Thoracic aorta (tissue), 2 donors: ENCODE data around the gene LRPAP1. TPM values are rescaled to one million over a fixed set of nuclear protein-coding genes. Genes with fewer than 3 reads are reported as not detected.

Experiments
- ATAC-seq: fragments of 150-250 bp; one replicate; pipeline ENCODE4 v1.8.0; 2017; ENCODE audit warnings: low read depth; ENCODE audit not compliant: insufficient number of reproducible peaks, low FRiP score
- DNase-seq: peaks from one replicate; pipeline ENCODE4 v3.0.0-alpha.2; 2020; ENCODE audit warnings: low spot score
- H3K27ac ChIP-seq, 2 donors: fragments of 200-600 bp; sonication (generic); 1 replicate in 1 of 2; 2 replicates in 1 of 2; pipeline ENCODE4 v1.5.1; 2016; ENCODE audit warnings: mild to moderate bottlenecking in 2 of 2, moderate library complexity in 2 of 2
- H3K27me3 ChIP-seq: fragments of 200-600 bp; sonication (generic); replicated peaks from 2 replicates; pipeline ENCODE4 v1.6.0; 2016; ENCODE audit warnings: mild to moderate bottlenecking; ENCODE audit not compliant: insufficient read depth
- H3K36me3 ChIP-seq: fragments of 200-600 bp; sonication (generic); one replicate; pipeline ENCODE4 v1.5.1; 2016
- H3K4me1 ChIP-seq, 2 donors: fragments of 200-600 bp; sonication (generic); 1 replicate in 1 of 2; 2 replicates in 1 of 2; pipeline versions ENCODE4 v1.5.1 to v1.6.0; 2016; ENCODE audit warnings: low read depth in 2 of 2, mild to moderate bottlenecking in 1 of 2; ENCODE audit not compliant: control insufficient read depth in 1 of 2
- H3K4me3 ChIP-seq: fragments of 200-600 bp; sonication (generic); 2 replicates; pipeline ENCODE4 v1.5.1; 2016; ENCODE audit warnings: mild to moderate bottlenecking
- H3K9me3 ChIP-seq: fragments of 200-600 bp; sonication (generic); 2 replicates; pipeline ENCODE4 v1.5.1; 2016
- total RNA-seq, 2 donors: library from RNA; depleted of rRNA; stranded (reverse); fragments of >200 nt; gene quantifications; one replicate each; pipeline versions ENCODE4 v1.1.0 to v1.2.3, GENCODE V29; 2016
- TF ChIP-seq, protein P1 (sequence below): fragments of 200-600 bp; sonication (generic); IDR thresholded peaks from one replicate; pipeline ENCODE4 v1.5.1; 2019; ENCODE audit warnings: antibody characterized with exemption

The LRPAP1 gene
- total RNA-seq, 2 donors from 2014 or later: 155 to 263 TPM

DNA sequence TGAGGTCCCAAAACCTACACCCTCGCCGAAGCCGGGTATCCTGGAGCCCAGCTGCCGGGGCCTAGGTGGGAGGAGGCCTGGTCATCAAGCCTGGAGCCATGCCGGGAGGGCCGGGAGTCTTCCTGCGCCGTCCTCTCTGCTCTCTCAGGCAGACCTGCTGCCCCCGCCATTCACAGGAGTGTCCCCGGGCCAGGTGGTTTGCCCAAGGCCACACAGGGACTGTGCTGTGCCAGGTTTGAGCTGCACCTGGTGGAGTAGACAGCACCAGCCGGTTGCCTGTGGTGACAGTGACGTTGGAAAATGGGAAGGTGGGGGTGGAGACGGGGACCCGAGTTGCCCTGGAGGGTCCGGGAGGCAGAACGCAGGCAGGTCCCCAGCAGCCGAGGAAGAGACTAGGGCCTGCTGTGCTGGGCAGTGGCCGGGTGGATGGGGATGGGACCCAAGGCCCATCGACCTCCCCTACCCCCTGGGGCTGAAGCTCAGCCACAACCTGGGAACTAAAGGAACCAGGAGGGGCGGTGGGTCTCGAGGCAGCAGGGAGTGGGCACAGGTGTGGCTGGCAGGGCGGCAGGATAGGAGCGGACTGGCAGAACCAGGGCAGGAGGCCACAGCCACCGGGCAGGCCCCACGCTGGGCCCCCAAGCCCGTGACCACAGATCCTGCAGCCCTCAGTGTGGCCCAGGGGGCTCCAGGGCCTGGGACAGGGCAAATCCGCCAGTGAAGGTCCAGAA lies 59.6 kb downstream of the LRPAP1 start:
- Histone ChIP-seq H3K27ac (no peak overlapping the region), H3K9me3 (no peaks in the 10 kb centered on the region), H3K4me3 (no peak overlapping the region), H3K27me3 (no peaks in the 10 kb centered on the region), H3K4me1 (no peaks in the 10 kb centered on the region), H3K36me3 (no peaks in the 10 kb centered on the region)
- no peak for DNase-seq
- TF ChIP-seq, protein P1, sequence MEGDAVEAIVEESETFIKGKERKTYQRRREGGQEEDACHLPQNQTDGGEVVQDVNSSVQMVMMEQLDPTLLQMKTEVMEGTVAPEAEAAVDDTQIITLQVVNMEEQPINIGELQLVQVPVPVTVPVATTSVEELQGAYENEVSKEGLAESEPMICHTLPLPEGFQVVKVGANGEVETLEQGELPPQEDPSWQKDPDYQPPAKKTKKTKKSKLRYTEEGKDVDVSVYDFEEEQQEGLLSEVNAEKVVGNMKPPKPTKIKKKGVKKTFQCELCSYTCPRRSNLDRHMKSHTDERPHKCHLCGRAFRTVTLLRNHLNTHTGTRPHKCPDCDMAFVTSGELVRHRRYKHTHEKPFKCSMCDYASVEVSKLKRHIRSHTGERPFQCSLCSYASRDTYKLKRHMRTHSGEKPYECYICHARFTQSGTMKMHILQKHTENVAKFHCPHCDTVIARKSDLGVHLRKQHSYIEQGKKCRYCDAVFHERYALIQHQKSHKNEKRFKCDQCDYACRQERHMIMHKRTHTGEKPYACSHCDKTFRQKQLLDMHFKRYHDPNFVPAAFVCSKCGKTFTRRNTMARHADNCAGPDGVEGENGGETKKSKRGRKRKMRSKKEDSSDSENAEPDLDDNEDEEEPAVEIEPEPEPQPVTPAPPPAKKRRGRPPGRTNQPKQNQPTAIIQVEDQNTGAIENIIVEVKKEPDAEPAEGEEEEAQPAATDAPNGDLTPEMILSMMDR: no peak
- ATAC-seq: no peak

DNA sequence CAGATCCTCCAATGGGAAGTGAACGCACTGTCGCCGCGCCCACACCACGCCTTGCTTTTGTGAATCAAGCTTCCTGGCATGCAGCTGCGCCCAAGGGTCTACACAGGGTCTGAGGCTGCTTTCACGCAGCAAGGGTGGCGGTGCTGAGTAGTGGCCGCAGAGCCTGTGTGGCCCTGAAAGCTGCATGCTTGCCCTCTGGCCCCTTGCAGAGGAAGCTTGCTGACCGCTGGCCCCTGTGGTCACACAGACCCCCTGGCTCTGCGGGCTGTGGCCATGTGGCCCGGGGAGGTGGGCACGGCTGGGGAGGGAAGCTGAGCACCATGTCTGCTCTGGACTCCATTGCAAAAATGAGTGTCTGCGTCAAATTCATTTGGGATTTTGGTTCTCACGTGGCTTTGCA lies 60.3 kb downstream of the LRPAP1 start:
- no peaks in the 10 kb centered on the region for H3K9me3 ChIP-seq
- ATAC-seq: no peak

DNA sequence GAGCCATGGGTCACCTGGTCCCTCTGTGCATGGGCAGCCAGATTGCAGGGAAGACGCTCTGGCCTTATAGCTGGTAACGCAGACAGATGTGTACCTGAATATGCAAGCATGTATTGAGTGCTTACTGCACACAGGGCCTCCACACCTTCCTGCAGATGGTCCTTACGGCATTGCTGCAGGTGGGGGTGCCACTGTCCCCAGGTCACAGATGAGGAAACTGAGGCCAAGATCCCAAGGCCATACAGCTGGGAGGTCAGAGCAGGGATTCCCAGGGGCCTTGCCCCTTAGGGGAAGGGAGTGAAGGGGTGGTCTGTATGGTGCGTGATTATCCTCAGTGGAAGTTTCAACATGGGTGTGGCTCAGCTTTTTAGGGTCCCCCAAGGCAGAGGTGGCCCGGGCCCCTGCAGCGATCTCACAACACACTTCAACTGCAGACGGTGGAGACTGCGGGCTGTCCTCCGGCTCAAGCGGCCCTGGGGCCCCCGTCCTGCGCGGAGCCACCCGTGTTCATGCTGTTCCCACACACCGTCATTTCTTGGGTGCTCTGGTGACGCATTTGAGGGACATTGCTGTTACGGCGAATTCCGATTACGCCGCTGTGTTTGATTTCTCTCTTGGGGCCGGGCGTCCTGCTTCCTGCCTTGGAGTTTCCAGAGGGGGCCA lies 61.0 kb downstream of the LRPAP1 start:
- ATAC-seq (no peak), DNase-seq (no peak)
- Histone ChIP-seq H3K36me3 (no peaks in the 10 kb centered on the region), H3K27ac (no peak overlapping the region), H3K27me3 (no peaks in the 10 kb centered on the region), H3K4me3 (no peak overlapping the region), H3K4me1 (no peaks in the 10 kb centered on the region), H3K9me3 (no peaks in the 10 kb centered on the region)
- TF ChIP-seq, protein P1: no peak

More for the DNA sequence above, 60.3 kb downstream of the LRPAP1 start:
- Histone ChIP-seq H3K27me3 (no peaks in the 10 kb centered on the region), H3K4me3 (no peak overlapping the region), H3K4me1 (no peaks in the 10 kb centered on the region), H3K36me3 (no peaks in the 10 kb centered on the region), H3K27ac (no peak overlapping the region)
- DNase-seq: no peak
- TF ChIP-seq, protein P1: no peak

DNA sequence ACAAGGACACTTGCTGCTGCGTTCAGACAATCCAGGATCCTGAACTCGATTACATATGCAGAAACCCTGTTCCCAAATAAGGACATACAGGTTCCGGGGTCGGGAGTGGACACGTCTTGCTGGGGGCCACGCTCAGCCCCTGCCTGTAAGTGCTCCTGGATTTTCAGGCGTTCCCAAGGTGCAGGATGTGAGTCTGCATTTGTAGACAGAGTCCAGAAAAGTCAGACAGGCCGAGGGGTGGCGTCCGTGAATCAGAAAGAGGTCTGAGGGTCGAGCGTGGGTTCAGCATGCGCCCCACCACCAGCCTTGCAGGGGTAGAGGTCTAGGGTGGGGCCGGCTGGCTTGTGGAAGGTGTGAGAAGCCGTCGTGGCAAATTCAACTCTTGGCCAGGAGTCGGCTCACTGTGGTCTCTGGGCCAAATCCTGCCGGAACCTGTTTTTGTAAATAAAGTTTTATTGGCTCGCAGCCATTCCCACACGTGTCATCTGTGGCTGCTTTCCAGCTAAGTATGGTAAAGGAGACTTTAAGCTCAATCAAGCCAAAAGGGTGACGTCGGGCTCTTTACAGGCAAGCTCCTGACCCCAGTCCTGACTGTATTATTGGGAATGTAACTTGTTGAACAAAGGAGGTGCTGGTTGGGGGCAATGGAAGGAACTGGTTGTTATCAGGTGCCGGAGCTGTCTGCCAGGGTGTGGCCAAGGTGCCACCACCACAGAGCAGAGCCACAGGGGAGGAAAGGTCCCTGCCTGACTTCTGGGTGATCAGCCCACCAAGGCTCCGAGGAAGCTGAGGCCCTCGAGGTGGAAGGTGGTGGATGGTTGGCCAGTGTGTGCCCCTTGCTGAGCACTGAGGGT lies 61.8 kb downstream of the LRPAP1 start:
- no peaks in the 10 kb centered on the region for H3K36me3 ChIP-seq
- no peak overlapping the region for H3K4me3 ChIP-seq
- no peak for ATAC-seq
- TF ChIP-seq, protein P1: no peak
- no peak for DNase-seq
- H3K9me3 ChIP-seq: no peaks in the 10 kb centered on the region
- no peaks in the 10 kb centered on the region for H3K4me1 ChIP-seq
- no peak overlapping the region for H3K27ac ChIP-seq
- H3K27me3 ChIP-seq: no peaks in the 10 kb centered on the region
